ENCODE measurements around the gene CUTC.

DNA sequence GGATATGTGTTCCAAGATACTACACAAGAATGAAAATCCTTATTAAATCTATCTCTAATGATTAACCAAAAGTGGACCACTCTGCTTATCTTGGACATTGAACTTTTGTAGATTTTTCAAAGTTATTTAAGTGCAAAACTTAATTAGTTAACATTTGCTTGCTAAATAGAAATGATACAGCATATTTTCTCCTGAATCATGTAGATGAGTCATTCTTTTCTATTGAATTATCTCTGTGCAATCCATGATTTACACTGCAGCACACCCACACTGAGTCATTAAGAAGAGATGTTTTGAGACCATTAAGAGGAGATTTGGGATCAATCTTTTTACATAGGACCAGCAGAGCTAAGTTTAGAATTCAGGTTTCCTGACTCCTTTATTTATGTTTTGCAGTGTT, 43.8 kb downstream of the CUTC start:
- TF ChIP-seq GATA2 (IDR thresholded peaks at IDR 0.05; ENCODE audit: low read depth, low read length) (no peak), GATA3 (IDR thresholded peaks at IDR 0.05; ENCODE audit: low read depth, low read length) (no peak)
